H9 (cell line): Measurements from ENCODE around the gene MEA1. TPM values are rescaled to one million over a fixed set of nuclear protein-coding genes. Genes with fewer than 3 reads are reported as not detected.

ENCODE experiments used
- DNase-seq: peaks from one replicate; pipeline ENCODE4 v3.0.0-alpha.2; 2017
- H2AFZ ChIP-seq: one replicate; pipeline ENCODE4 v1.6.1; 2013; ENCODE audit warnings: mild to moderate bottlenecking, low read length, control low read depth, moderate library complexity
- H2AK5ac ChIP-seq: 2 replicates; pipeline ENCODE4 v1.6.1; 2013; ENCODE audit warnings: low read length, control low read depth, mixed read lengths; ENCODE audit not compliant: insufficient read length
- H2BK120ac ChIP-seq: one replicate; pipeline ENCODE4 v1.6.1; 2013; ENCODE audit warnings: low read depth, mild to moderate bottlenecking, low read length, control low read depth, inconsistent platforms; ENCODE audit not compliant: poor library complexity, severe bottlenecking
- H2BK12ac ChIP-seq: 2 replicates; pipeline ENCODE4 v1.6.1; 2013; ENCODE audit warnings: low read length, control low read depth, mixed read lengths, low read depth; ENCODE audit not compliant: insufficient read length
- H2BK15ac ChIP-seq: 2 replicates; pipeline ENCODE4 v1.6.1; 2013; ENCODE audit warnings: low read depth, low read length, control low read depth
- H2BK20ac ChIP-seq: one replicate; pipeline ENCODE4 v1.6.1; 2013; ENCODE audit warnings: low read depth, mild to moderate bottlenecking, low read length, control low read depth, inconsistent platforms; ENCODE audit not compliant: poor library complexity, severe bottlenecking
- H2BK5ac ChIP-seq: 2 replicates; pipeline ENCODE4 v1.6.1; 2013; ENCODE audit warnings: low read length, control low read depth, mixed read lengths; ENCODE audit not compliant: insufficient read length
- H3K14ac ChIP-seq: 2 replicates; pipeline ENCODE4 v1.6.1; 2013; ENCODE audit warnings: low read length, control low read depth; ENCODE audit not compliant: insufficient read depth
- H3K18ac ChIP-seq: 2 replicates; pipeline ENCODE4 v1.6.1; 2013; ENCODE audit warnings: low read depth, mild to moderate bottlenecking, mixed read lengths, low read length, control low read depth; ENCODE audit not compliant: insufficient read length
- H3K23ac ChIP-seq: 2 replicates; pipeline ENCODE4 v1.6.1; 2013; ENCODE audit warnings: low read length, control low read depth, mixed read lengths, low read depth; ENCODE audit not compliant: insufficient read length
- H3K23me2 ChIP-seq: 2 replicates; pipeline ENCODE4 v1.6.1; 2013; ENCODE audit warnings: low read depth, mild to moderate bottlenecking, mixed read lengths, low read length, control low read depth; ENCODE audit not compliant: insufficient read length, poor library complexity, severe bottlenecking
- H3K27ac ChIP-seq: 2 replicates; pipeline ENCODE4 v1.5.1; 2013; ENCODE audit warnings: low read length, control low read depth, mixed read lengths, low read depth; ENCODE audit not compliant: insufficient read length
- H3K27me3 ChIP-seq: 2 replicates; pipeline ENCODE4 v1.6.1; 2013; ENCODE audit warnings: low read length, control low read depth, inconsistent platforms; ENCODE audit not compliant: insufficient read depth
- H3K4ac ChIP-seq: 2 replicates; pipeline ENCODE4 v1.6.1; 2013; ENCODE audit warnings: low read depth, mild to moderate bottlenecking, control low read depth, inconsistent platforms, low read length, moderate library complexity
- H3K4me1 ChIP-seq: 2 replicates; pipeline ENCODE4 v1.6.1; 2013; ENCODE audit warnings: low read length, control low read depth, inconsistent platforms; ENCODE audit not compliant: insufficient read depth
- H3K4me2 ChIP-seq: 2 replicates; pipeline ENCODE4 v1.6.1; 2013; ENCODE audit warnings: low read length, control low read depth, mixed read lengths; ENCODE audit not compliant: insufficient read length, insufficient read depth
- H3K56ac ChIP-seq: 2 replicates; pipeline ENCODE4 v1.6.1; 2013; ENCODE audit warnings: low read depth, mild to moderate bottlenecking, mixed read lengths, low read length, control low read depth; ENCODE audit not compliant: insufficient read length
- H3K79me1 ChIP-seq: 2 replicates; pipeline ENCODE4 v1.6.1; 2013; ENCODE audit warnings: low read depth, mild to moderate bottlenecking, moderate library complexity, low read length, control low read depth, inconsistent platforms; ENCODE audit not compliant: insufficient read depth, poor library complexity, severe bottlenecking
- H3K79me2 ChIP-seq: 2 replicates; pipeline ENCODE4 v1.6.1; 2013; ENCODE audit warnings: low read length, control low read depth, inconsistent platforms; ENCODE audit not compliant: insufficient read depth
- H3K9ac ChIP-seq: 2 replicates; pipeline ENCODE4 v1.6.1; 2013; ENCODE audit warnings: low read length, control low read depth, mixed read lengths; ENCODE audit not compliant: insufficient read length; ENCODE audit errors: extremely low read depth
- H3K9me3 ChIP-seq: one replicate; pipeline ENCODE4 v1.6.1; 2013; ENCODE audit warnings: low read depth, low read length, inconsistent platforms; ENCODE audit not compliant: control insufficient read depth
- H3T11ph ChIP-seq: one replicate; pipeline ENCODE4 v1.6.1; 2013; ENCODE audit warnings: mild to moderate bottlenecking, low read length, control low read depth, inconsistent platforms
- H4K20me1 ChIP-seq: one replicate; pipeline ENCODE4 v1.6.1; 2013; ENCODE audit not compliant: control insufficient read depth, insufficient read length, insufficient read depth
- H4K5ac ChIP-seq: 2 replicates; pipeline ENCODE4 v1.6.1; 2013; ENCODE audit warnings: low read depth, mild to moderate bottlenecking, mixed read lengths, low read length, control low read depth; ENCODE audit not compliant: insufficient read length
- H4K8ac ChIP-seq: replicated peaks from 2 replicates; pipeline ENCODE4 v1.6.1; 2013; ENCODE audit warnings: low read length, control low read depth, mixed read lengths, low read depth; ENCODE audit not compliant: insufficient read length
- H4K91ac ChIP-seq: 2 replicates; pipeline ENCODE4 v1.6.1; 2013; ENCODE audit warnings: low read depth, mild to moderate bottlenecking, moderate library complexity, mixed read lengths, low read length, control low read depth; ENCODE audit not compliant: insufficient read length
- H3K27ac Mint-ChIP-seq, 3 experiments: 2 replicates in 2 of 3; 3 replicates in 1 of 3; pipeline ENCODE4 v1.8.0; 2020 to 2021; ENCODE audit warnings: mixed read lengths in 3 of 3, mild to moderate bottlenecking in 1 of 3, moderate library complexity in 1 of 3
- H3K27me3 Mint-ChIP-seq: 2 replicates; pipeline ENCODE4 v1.8.0; 2021; ENCODE audit warnings: low read depth, mild to moderate bottlenecking, moderate library complexity, mixed read lengths
- H3K36me3 Mint-ChIP-seq, 3 experiments: 2 replicates in 2 of 3; 3 replicates in 1 of 3; pipeline ENCODE4 v1.8.0; 2020 to 2021; ENCODE audit warnings: low read depth in 3 of 3, mixed read lengths in 3 of 3; ENCODE audit not compliant: insufficient read depth in 1 of 3
- H3K4me1 Mint-ChIP-seq, 2 experiments: 2 replicates each; pipeline ENCODE4 v1.8.0; 2020; ENCODE audit warnings: mixed read lengths in 2 of 2
- H3K4me3 Mint-ChIP-seq, 2 experiments: 2 replicates in 1 of 2; 3 replicates in 1 of 2; pipeline ENCODE4 v1.8.0; 2020 to 2021; ENCODE audit warnings: mild to moderate bottlenecking in 2 of 2, mixed read lengths in 2 of 2, moderate library complexity in 1 of 2
- H3K9me3 Mint-ChIP-seq, 2 experiments: 2 replicates in 1 of 2; 3 replicates in 1 of 2; pipeline ENCODE4 v1.8.0; 2020; ENCODE audit warnings: mild to moderate bottlenecking in 2 of 2, mixed read lengths in 2 of 2, moderate library complexity in 1 of 2
- CTCF ChIP-seq: fragments of 200-600 bp; sonication (generic); conservative IDR thresholded peaks from 3 replicates; pipeline ENCODE4 v1.8.0; 2021; ENCODE audit warnings: antibody characterized with exemption, mild to moderate bottlenecking
- WGBS: extraction: QIAGEN DNeasy Blood & Tissue Kit; methylation state at CpG from one replicate; pipeline ENCODE4 v1.1.7; 2013; ENCODE audit warnings: missing lambda C conversion rate, low lambda C conversion rate, mixed read lengths; ENCODE audit not compliant: insufficient read length; ENCODE audit errors: extremely low coverage; 5-methylcytosine and 5-hydroxymethylcytosine counted together
- total RNA-seq: library from RNA; stranded (reverse); gene quantifications from 2 replicates; pipeline ENCODE4 v1.2.1, GENCODE V29; 2021

Gene MEA1
- total RNA-seq, 1 experiment from 2014 or later = 113 TPM

GRCh38 chr6:43005844-43006243 lies 7.9 kb downstream of the MEA1 start:
- no peak overlapping the region; a peak in 1 of 5 replicates for H3K4me3 Mint-ChIP-seq

More at GRCh38 chr6:43005844-43006243, 7.9 kb downstream of the MEA1 start:
- Histone ChIP-seq H3K14ac (no peak overlapping the region), H3K23ac (no peak overlapping the region), H3K27ac (no peak overlapping the region), H4K8ac (no peak overlapping the region), H2AK5ac (no peak overlapping the region), H2BK120ac (no peak overlapping the region), H4K91ac (no peak overlapping the region), H3K4ac (no peak overlapping the region), H3K9me3 (no peaks in the 10 kb centered on the region), H3K4me1 (no peaks in the 10 kb centered on the region), H4K20me1 (no peaks in the 10 kb centered on the region), H3K79me2 (0 out of 2 replicates have a peak, but pooled peaks cover 2% of the 10 kb centered on the region), H3K79me1 (no peaks in the 10 kb centered on the region), H3K56ac (no peak overlapping the region), H2BK12ac (no peak overlapping the region), H3K18ac (no peak overlapping the region), H2AFZ (no peak overlapping the region), H4K5ac (no peak overlapping the region), H2BK20ac (no peak overlapping the region), H2BK5ac (no peak overlapping the region), H3T11ph (no peak overlapping the region), H2BK15ac (no peak overlapping the region), H3K4me2 (no peak overlapping the region), H3K23me2 (no peaks in the 10 kb centered on the region), H3K27me3 (no peaks in the 10 kb centered on the region), H3K9ac (no peak overlapping the region)
- Mint-ChIP-seq H3K27me3 (no peaks in the 10 kb centered on the region), H3K9me3 (no peaks in the 10 kb centered on the region), H3K36me3 (peaks cover 18 to 59% (median 52%) of the 10 kb centered on the region in 3 experiments; a peak in 6 of 7 replicates), H3K4me1 (peaks cover 4 to 5% of the 10 kb centered on the region in 2 experiments; a peak in 3 of 4 replicates), H3K27ac (no peak overlapping the region)
- no peak for DNase-seq
- no peak for TF ChIP-seq CTCF
- WGBS = no CpG with 5 or more reads among the region's 5 CpGs
